ENCODE results near the gene TIE1. TPM values are rescaled to one million over a fixed set of nuclear protein-coding genes. Genes with fewer than 3 reads are reported as not detected.

TIE1 gene
- total RNA-seq, 1 experiment from 2014 or later: not detected

DNA sequence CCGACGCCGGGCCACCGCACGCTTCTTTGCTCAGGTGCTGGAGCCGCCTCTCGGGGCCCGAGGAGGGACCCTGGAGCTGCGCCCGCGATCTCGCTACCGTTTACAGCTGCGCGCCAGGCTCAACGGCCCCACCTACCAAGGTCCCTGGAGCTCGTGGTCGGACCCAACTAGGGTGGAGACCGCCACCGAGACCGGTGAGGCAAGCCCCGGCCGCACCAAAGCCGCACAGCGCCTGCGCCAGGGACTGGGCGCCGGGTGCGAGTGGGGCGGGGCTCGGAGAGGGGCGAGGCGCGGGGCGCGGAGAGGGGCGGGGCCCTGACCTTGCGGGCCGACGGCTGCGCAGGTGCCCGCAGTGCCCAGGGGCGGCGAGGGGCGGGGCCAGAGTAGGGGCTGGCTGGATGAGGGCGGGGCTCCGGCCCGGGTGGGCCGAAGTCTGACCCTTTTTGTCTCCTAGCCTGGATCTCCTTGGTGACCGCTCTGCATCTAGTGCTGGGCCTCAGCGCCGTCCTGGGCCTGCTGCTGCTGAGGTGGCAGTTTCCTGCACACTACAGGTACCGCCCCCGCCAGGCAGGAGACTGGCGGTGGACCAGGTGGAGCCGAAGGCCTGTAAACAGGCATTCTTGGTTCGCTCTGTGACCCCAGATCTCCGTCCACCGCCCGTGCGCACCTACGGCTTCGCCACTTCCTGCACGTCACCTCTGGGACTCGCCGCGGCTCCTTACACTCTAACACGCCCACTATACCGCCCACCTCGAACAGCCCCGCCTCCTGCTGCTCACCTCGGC lies 48.2 kb downstream of the TIE1 start:
- POLR2A ChIA-PET (ENCODE audit: low non-redundant PET): no interaction called here
- CTCF ChIA-PET: no interaction called here
- Histone ChIP-seq H3K36me3 (ENCODE audit: insufficient read depth, low read length, poor library complexity, severe bottlenecking) (no peaks in the 10 kb centered on the region), H3K27me3 (replicated peaks; ENCODE audit: insufficient read depth, low read depth, low read length, poor library complexity) (no peaks in the 10 kb centered on the region), H3K4me3 (ENCODE audit: low read depth, low read length, poor library complexity, severe bottlenecking) (peak overlapping the region; percentile 52), H3K27ac (ENCODE audit: low read depth, low read length, poor library complexity, severe bottlenecking) (peak overlapping the region; percentile 62), H3K4me1 (ENCODE audit: insufficient read depth, low read length, poor library complexity, severe bottlenecking) (peaks cover 8% of the 10 kb centered on the region), H3K9me3 (ENCODE audit: low read depth, low read length, poor library complexity, severe bottlenecking) (no peaks in the 10 kb centered on the region)
- DNase-seq (ENCODE audit: low spot score): peak; percentile 82
- no peak for TF ChIP-seq EZH2 (IDR thresholded peaks at IDR 0.05; ENCODE audit: borderline replicate concordance, low read depth, low read length, poor library complexity, severe bottlenecking)
- intact Hi-C loops (cut with micrococcal nuclease; ENCODE audit: unreplicated experiment): no loop called here
- BruUV-seq (replicated peaks): no TSS peak

DNA sequence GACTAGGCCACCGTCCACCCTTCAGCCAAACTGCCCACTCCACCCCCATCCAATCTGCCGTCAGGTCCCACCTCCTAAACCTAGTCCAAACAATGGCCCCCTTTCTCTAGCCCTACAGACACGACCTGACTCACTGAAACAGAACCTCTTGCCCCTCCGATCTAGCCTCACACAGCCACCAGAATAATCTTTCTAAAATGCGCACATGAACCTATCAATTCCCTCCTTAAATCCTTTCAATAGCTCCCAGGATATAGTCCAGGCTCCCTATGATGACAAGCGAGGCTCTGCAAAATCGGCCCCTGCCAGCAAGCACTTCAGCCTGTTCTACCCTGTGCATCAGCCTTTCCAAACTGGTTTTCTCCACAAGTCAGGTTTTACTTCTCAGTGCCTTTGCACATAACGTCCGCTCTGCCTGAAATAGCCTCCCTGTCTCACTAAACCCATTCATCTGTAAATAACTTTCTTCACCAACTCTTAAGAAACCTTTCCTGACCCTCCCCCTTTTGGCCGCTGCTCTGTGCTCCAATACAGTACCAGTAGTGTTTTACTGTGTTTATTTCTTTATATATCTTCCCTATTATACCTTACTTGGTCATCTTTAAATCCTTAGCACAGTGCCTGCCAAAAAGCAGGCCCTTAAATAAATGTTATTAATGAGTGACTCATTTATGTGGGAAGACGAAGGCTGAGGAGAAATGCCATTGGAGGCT lies 49.0 kb downstream of the TIE1 start:
- Histone ChIP-seq H3K27me3 (replicated peaks; ENCODE audit: insufficient read depth, low read depth, low read length, poor library complexity) (no peaks in the 10 kb centered on the region), H3K27ac (ENCODE audit: low read depth, low read length, poor library complexity, severe bottlenecking) (no peak overlapping the region), H3K4me1 (ENCODE audit: insufficient read depth, low read length, poor library complexity, severe bottlenecking) (peaks cover 8% of the 10 kb centered on the region), H3K9me3 (ENCODE audit: low read depth, low read length, poor library complexity, severe bottlenecking) (no peaks in the 10 kb centered on the region), H3K4me3 (ENCODE audit: low read depth, low read length, poor library complexity, severe bottlenecking) (peak overlapping the region; percentile 52), H3K36me3 (ENCODE audit: insufficient read depth, low read length, poor library complexity, severe bottlenecking) (no peaks in the 10 kb centered on the region)
- intact Hi-C loops (cut with micrococcal nuclease; ENCODE audit: unreplicated experiment): loop anchor here (10.0 kb wide), 1 partner anchor 105 kb away; no protein-coding TSS in a partner anchor
- ChIA-PET POLR2A (ENCODE audit: low non-redundant PET) (no interaction called here), CTCF (no interaction called here)
- BruUV-seq (replicated peaks): no TSS peak
- no peak for DNase-seq (ENCODE audit: low spot score)
- no peak for TF ChIP-seq CTCF (conservative IDR thresholded peaks at IDR 0.05; ENCODE audit: low read depth, low read length)
- no peak for TF ChIP-seq EZH2 (IDR thresholded peaks at IDR 0.05; ENCODE audit: borderline replicate concordance, low read depth, low read length, poor library complexity, severe bottlenecking)

DNA sequence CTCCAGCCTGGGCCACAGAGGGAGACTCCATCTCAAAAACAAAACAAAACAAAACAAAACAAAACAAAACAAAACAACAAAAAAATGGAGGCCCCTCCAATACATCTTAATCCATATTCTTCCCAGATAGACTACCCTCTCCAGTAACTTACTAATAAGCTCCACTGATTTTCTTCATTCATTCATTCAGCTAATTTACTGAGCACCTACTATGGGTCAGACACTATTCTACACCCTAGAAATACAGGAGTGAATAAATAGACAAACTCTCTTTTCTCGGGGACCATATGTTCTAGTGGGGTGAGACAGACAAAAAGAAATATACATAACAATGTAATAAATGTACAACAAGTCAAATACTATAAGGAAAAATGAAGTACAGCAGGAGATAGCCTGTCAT lies 50.2 kb downstream of the TIE1 start:
- POLR2A ChIA-PET (ENCODE audit: low non-redundant PET): interaction anchor here (0.6 kb wide), 1 partner anchor 463 kb away, joined by 5 read pairs; no protein-coding TSS in a partner anchor
- no peak overlapping the region for H3K4me3 ChIP-seq (ENCODE audit: low read depth, low read length, poor library complexity, severe bottlenecking)
- no peak overlapping the region for H3K27ac ChIP-seq (ENCODE audit: low read depth, low read length, poor library complexity, severe bottlenecking)
- H3K27me3 ChIP-seq (replicated peaks; ENCODE audit: insufficient read depth, low read depth, low read length, poor library complexity): no peaks in the 10 kb centered on the region
- intact Hi-C loops (cut with micrococcal nuclease; ENCODE audit: unreplicated experiment): loop anchor here (10.0 kb wide), 1 partner anchor 106 kb away; no protein-coding TSS in a partner anchor
- CTCF ChIA-PET: no interaction called here
- H3K36me3 ChIP-seq (ENCODE audit: insufficient read depth, low read length, poor library complexity, severe bottlenecking): no peaks in the 10 kb centered on the region
- no peak for DNase-seq (ENCODE audit: low spot score)
- no TSS peak for BruUV-seq (replicated peaks)
- peaks cover 8% of the 10 kb centered on the region for H3K4me1 ChIP-seq (ENCODE audit: insufficient read depth, low read length, poor library complexity, severe bottlenecking)
- no peaks in the 10 kb centered on the region for H3K9me3 ChIP-seq (ENCODE audit: low read depth, low read length, poor library complexity, severe bottlenecking)
- TF ChIP-seq CTCF (conservative IDR thresholded peaks at IDR 0.05; ENCODE audit: low read depth, low read length) (no peak), EZH2 (IDR thresholded peaks at IDR 0.05; ENCODE audit: borderline replicate concordance, low read depth, low read length, poor library complexity, severe bottlenecking) (no peak)
